ENCODE results near the gene CELF4. TPM values are rescaled to one million over a fixed set of nuclear protein-coding genes. Genes with fewer than 3 reads are reported as not detected.

CELF4 gene
- total RNA-seq, 1 donor, result not detected

GRCh38 chr18:37277804-37278203 lies 287.8 kb downstream of the CELF4 start:
- no peaks in the 10 kb centered on the region for H3K9me3 ChIP-seq (ENCODE audit: low read depth, low read length)
- no peaks in the 10 kb centered on the region for H3K27me3 ChIP-seq (ENCODE audit: insufficient read depth, low read length)
- H3K4me3 ChIP-seq (ENCODE audit: low read length), result no peak overlapping the region
- no peaks in the 10 kb centered on the region for H3K4me1 ChIP-seq (ENCODE audit: insufficient read depth, low read length)

DNA sequence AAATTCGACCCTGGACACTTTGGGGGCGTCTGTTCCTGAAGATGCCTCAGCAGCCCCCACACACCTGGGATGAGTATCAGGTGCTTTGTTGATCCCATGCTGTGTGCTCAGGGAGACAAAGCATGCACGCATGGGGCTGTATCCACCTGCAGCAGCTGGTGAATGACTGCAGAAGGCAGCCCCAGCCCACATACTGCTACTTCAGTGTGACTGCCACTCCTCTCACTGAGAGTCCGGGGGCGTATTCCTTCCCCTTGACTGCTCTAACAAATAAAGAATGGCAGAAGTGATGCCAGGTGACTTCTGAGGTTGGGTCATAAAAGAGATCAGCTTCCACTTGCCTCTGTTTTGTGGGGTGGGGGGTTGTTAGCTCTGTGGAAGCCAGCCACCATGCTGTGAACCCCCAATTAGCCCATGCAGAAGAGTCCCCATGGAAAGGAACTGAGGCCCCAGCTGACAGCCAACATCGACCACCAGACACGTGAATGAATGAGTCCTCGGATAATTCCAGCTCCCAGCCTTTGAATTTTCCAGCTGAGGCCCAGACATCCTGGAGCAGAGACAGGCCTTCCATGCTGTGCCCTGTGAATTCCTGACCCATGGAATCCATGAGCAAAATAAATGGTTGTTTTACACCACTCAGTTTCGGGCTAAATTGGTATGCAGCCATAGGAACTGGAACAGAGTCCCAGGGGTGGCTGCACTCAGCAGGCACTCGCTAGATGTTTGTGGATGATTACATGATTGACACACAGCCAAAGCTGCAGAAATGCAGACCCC lies 289.3 kb downstream of the CELF4 start:
- Histone ChIP-seq H3K27me3 (ENCODE audit: insufficient read depth, low read length) (no peaks in the 10 kb centered on the region), H3K4me3 (ENCODE audit: low read length) (no peak overlapping the region), H3K4me1 (ENCODE audit: insufficient read depth, low read length) (no peaks in the 10 kb centered on the region), H3K9me3 (ENCODE audit: low read depth, low read length) (no peaks in the 10 kb centered on the region)

GRCh38 chr18:37275237-37275741 lies 290.3 kb downstream of the CELF4 start:
- Histone ChIP-seq H3K4me3 (ENCODE audit: low read length) (no peak overlapping the region), H3K9me3 (ENCODE audit: low read depth, low read length) (no peaks in the 10 kb centered on the region), H3K4me1 (ENCODE audit: insufficient read depth, low read length) (no peaks in the 10 kb centered on the region), H3K27me3 (ENCODE audit: insufficient read depth, low read length) (no peaks in the 10 kb centered on the region)

DNA sequence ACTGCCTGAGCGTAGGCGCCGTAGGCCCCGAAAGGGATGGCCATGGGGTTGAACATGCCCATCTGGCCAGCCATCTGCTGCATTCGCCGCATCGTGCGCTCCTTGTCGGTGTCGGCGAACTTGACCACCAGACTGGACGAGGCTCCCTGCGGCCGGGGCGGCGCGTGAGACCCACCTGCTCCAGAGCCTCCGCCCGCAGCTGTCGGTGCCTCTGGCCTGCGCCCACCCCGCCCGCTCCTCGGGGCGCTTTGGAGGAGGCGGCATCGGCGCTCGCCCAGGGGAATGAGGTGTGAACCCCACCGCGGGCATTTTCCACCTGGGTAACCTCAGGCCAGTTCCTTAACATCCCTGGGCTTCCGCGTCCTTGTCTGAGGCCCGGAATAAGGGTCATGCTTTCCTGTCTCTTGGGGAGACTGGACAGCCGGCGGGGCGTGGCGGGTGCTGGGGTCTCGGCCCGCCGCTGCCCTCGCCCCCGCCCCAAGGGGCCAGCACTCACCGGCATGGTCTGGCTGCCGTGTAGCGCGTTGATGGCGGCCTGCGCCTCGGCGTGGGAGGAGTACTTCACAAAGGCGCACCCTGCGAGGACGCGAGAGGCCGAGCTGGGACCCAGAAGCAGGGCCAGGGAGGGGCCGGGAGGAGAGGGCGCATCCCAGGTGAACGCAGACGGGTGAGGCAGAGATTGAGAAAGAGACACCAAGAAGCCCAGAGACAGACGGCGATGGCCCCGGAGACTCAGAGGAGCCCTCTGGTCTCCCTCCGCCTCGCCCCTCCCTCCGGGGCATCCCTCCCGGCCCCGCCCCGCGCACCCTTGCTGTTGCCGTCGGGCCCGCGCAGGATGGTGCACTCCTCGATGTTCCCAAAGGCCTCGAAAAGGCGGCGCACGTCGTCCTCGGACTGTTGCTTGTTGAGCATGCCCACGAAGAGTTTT lies 291.0 kb downstream of the CELF4 start:
- no peak overlapping the region for H3K4me3 ChIP-seq (ENCODE audit: low read length)

DNA sequence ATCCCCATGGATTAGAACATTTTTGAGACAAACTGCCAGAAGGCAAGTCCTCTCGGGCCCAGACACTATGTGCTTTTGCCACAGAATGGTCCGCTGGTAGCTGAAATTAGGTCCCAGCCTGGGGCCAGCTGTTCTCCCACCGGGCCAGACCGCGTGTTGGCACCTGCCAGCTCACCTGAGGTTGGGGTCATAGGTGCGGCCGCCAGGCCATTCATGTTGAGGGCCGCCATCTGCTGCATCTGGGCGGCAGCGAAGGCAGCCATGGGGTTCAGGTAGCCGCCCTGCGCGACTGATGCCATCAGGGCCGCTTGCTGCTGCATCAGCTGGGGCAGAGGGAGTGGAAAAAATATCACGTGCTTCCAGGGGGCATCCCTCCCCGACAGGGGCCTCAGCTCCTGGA lies 292.8 kb downstream of the CELF4 start:
- no peaks in the 10 kb centered on the region for H3K27me3 ChIP-seq (ENCODE audit: insufficient read depth, low read length)
- H3K4me3 ChIP-seq (ENCODE audit: low read length), result no peak overlapping the region
- no peaks in the 10 kb centered on the region for H3K4me1 ChIP-seq (ENCODE audit: insufficient read depth, low read length)
- H3K9me3 ChIP-seq (ENCODE audit: low read depth, low read length), result no peaks in the 10 kb centered on the region

More for the DNA sequence above, 291.0 kb downstream of the CELF4 start:
- Histone ChIP-seq H3K27me3 (ENCODE audit: insufficient read depth, low read length) (no peaks in the 10 kb centered on the region), H3K4me1 (ENCODE audit: insufficient read depth, low read length) (no peaks in the 10 kb centered on the region), H3K9me3 (ENCODE audit: low read depth, low read length) (no peaks in the 10 kb centered on the region)

- Histone ChIP-seq H3K27me3 (ENCODE audit: insufficient read depth, low read length) (no peaks in the 10 kb centered on the region), H3K9me3 (ENCODE audit: low read depth, low read length) (no peaks in the 10 kb centered on the region), H3K4me1 (ENCODE audit: insufficient read depth, low read length) (no peaks in the 10 kb centered on the region), H3K4me3 (ENCODE audit: low read length) (no peak overlapping the region)
These were observed 293.4 kb downstream of the CELF4 start for GRCh38 chr18:37272226-37272625.

- Histone ChIP-seq H3K4me3 (ENCODE audit: low read length) (no peak overlapping the region), H3K4me1 (ENCODE audit: insufficient read depth, low read length) (no peaks in the 10 kb centered on the region), H3K27me3 (ENCODE audit: insufficient read depth, low read length) (no peaks in the 10 kb centered on the region), H3K9me3 (ENCODE audit: low read depth, low read length) (no peaks in the 10 kb centered on the region)
These were observed 294.9 kb downstream of the CELF4 start for GRCh38 chr18:37270666-37271052.

DNA sequence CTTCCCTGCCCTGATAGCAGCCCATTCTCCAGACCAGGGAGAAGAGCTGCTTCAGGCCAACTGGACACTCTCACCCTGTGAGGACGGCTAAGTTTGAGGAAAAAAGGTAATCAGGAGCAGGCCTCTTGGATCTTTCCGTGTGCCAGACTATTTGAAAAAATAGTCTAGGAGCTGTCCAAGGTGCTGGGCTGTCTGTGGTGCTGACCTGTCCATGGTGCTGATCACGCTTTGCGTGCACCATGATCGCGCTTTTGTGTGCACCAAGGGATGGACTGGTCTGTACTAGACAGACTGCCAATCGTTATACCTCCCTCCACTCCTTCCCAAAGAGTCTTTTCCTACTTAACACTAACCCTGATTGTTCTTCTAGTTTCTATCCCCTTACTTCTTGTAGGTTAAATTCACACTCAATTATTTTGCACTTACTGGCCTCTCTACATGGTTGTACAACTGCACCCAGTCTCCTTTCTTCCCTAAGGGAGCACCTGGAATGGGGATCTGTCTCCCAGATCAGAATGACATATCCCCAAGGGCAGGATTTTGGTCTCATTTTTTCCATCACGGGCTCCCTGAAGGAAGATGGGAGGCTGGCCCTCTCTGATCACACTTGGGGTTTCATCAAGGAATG lies 295.4 kb downstream of the CELF4 start:
- H3K27me3 ChIP-seq (ENCODE audit: insufficient read depth, low read length), result no peaks in the 10 kb centered on the region
- no peak overlapping the region for H3K4me3 ChIP-seq (ENCODE audit: low read length)
- no peaks in the 10 kb centered on the region for H3K4me1 ChIP-seq (ENCODE audit: insufficient read depth, low read length)
- H3K9me3 ChIP-seq (ENCODE audit: low read depth, low read length), result no peaks in the 10 kb centered on the region

DNA sequence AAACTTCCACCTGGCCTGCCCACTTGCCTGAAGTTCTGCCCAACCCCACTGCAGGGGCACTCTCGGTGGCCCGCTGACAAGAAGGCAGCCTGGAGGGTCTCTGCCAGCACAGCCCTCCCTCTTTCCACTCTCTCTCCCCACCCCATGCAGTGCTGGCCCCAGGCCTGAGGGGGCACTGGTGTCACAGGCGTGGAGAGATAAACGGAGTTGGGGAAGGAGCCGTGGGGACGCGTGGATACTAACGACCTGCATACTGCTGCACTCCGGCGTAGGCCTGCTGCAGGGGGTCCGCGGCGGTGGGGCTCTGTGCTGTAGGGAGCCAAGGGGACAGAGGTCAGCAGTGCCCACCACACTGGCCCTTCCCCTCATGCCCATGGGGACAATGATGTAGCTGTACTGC lies 299.3 kb downstream of the CELF4 start:
- no peaks in the 10 kb centered on the region for H3K9me3 ChIP-seq (ENCODE audit: low read depth, low read length)
- no peaks in the 10 kb centered on the region for H3K4me1 ChIP-seq (ENCODE audit: insufficient read depth, low read length)
- H3K4me3 ChIP-seq (ENCODE audit: low read length), result no peak overlapping the region
- no peaks in the 10 kb centered on the region for H3K27me3 ChIP-seq (ENCODE audit: insufficient read depth, low read length)

- Histone ChIP-seq H3K4me3 (ENCODE audit: low read length) (no peak overlapping the region), H3K27me3 (ENCODE audit: insufficient read depth, low read length) (no peaks in the 10 kb centered on the region), H3K9me3 (ENCODE audit: low read depth, low read length) (no peaks in the 10 kb centered on the region), H3K4me1 (ENCODE audit: insufficient read depth, low read length) (no peaks in the 10 kb centered on the region)
These were observed 300.2 kb downstream of the CELF4 start for GRCh38 chr18:37265382-37265781.

DNA sequence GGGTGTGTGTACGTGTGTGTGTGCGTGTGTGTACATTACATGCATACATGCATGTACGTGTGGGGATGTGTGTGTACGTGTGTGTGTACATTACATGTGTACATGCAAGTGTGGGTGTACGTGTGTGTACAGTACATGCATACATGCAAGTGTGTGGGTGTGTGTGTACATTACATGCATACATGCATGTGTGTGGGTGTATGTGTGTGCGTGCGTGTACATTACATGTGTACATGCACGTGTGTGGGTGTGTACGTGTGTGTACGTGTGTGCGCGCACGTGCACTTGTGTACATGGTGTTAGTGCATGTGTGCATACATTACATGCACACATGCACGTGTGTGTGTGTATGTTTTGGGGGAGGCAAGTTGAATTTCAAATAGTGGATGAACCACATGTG lies 300.6 kb downstream of the CELF4 start:
- Histone ChIP-seq H3K9me3 (ENCODE audit: low read depth, low read length) (no peaks in the 10 kb centered on the region), H3K27me3 (ENCODE audit: insufficient read depth, low read length) (no peaks in the 10 kb centered on the region), H3K4me3 (ENCODE audit: low read length) (no peak overlapping the region), H3K4me1 (ENCODE audit: insufficient read depth, low read length) (no peaks in the 10 kb centered on the region)

DNA sequence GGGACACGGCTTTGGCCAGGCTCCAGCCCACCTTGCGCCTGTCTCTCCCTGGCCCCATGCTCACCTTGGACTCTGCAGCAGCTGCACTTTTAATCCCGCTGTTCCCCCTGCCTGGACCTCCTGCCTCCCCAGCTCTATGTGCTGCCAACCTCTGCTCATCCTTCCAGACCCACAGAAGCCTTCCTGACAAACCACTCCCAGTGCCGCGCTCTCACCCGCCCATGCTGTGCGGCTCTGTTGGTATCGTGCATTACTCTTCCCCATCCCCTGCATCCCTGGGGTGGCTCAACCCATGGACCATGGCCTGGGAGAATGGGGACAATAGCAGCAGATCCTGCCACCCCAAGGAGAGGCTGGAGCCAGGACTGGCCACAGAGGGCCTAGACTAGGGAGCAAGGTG lies 303.6 kb downstream of the CELF4 start:
- Histone ChIP-seq H3K9me3 (ENCODE audit: low read depth, low read length) (no peaks in the 10 kb centered on the region), H3K4me1 (ENCODE audit: insufficient read depth, low read length) (no peaks in the 10 kb centered on the region), H3K27me3 (ENCODE audit: insufficient read depth, low read length) (no peaks in the 10 kb centered on the region), H3K4me3 (ENCODE audit: low read length) (no peak overlapping the region)

GRCh38 chr18:37261246-37261840 lies 304.3 kb downstream of the CELF4 start:
- no peaks in the 10 kb centered on the region for H3K9me3 ChIP-seq (ENCODE audit: low read depth, low read length)
- no peaks in the 10 kb centered on the region for H3K27me3 ChIP-seq (ENCODE audit: insufficient read depth, low read length)
- no peak overlapping the region for H3K4me3 ChIP-seq (ENCODE audit: low read length)
- H3K4me1 ChIP-seq (ENCODE audit: insufficient read depth, low read length), result no peaks in the 10 kb centered on the region

DNA sequence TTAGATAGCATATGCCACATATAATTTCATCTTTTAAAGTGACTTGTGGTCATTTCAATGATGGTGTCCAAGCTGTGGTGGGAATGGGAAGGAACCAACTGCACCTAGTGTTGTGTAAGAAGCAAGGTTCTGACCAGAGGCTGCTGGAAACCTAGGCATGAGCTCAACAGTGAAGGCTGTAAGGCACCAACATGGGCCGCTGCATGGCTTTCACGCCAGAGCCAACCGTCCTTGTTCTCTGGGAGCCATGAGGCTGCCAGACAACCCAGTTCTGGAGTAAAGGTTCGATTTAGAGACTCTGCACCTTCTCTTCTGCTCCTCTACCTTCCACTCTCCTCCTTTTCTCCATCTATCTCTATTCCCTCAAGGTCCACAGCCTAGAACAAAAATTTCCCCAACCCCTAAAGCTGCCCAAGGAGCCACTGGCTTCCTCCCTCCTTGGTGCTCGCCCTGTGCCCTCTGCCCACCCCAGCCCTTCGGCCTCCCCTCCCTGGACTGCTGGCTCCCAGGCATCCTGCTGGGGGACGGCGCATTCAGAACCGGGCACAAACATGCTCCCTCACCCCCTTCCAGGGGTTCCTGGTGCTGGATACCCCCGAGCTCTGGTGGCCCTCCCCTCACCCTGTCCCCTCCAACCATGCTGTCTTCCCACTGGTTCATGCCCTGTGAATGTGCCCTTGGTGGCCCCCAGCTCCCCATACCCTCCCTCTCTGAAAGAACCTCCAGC lies 305.1 kb downstream of the CELF4 start:
- Histone ChIP-seq H3K4me3 (ENCODE audit: low read length) (no peak overlapping the region), H3K4me1 (ENCODE audit: insufficient read depth, low read length) (no peaks in the 10 kb centered on the region), H3K27me3 (ENCODE audit: insufficient read depth, low read length) (no peaks in the 10 kb centered on the region), H3K9me3 (ENCODE audit: low read depth, low read length) (no peaks in the 10 kb centered on the region)
